ENCODE measurements around the gene FBXW4.
A peak's percentile ranks its signal among the peaks of the same experiment; 100 is the strongest.

The FBXW4 gene

DNA sequence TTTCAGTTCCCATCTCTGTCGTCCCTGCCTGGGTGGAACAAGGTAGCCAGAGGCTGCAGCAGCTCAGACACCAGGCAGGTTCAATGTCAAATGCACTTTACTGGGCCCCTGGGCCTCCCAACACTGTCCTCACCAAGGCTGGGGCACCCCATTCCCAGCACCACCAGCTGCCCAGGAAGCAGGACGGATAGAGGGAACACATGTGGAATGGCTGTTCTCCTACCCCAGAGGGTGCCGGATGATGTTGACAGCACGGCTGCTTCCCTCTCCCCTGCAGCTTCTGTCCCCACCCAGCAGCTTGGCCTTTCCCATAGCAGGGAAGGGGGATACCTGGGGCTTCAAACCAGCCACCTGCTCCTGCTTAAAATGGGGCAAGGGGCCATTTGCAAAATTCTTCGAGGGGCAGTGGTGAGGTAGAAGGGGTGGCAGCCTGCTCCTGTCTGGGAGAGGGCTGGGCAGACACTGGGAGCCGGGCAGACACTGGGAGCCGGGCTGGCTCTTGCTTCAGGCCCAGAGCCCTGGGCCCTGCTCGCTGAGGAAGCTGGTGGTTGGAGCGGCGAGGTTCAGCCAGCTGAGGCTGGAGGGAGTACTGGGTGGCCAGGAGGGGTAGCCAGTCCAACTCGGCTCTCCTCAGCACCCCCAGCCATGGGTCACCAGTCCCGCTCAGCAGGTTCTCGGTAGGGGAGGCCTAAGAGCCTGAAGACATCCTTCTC is 116.0 kb downstream of the FBXW4 start:
- DNase-seq = no peak

DNA sequence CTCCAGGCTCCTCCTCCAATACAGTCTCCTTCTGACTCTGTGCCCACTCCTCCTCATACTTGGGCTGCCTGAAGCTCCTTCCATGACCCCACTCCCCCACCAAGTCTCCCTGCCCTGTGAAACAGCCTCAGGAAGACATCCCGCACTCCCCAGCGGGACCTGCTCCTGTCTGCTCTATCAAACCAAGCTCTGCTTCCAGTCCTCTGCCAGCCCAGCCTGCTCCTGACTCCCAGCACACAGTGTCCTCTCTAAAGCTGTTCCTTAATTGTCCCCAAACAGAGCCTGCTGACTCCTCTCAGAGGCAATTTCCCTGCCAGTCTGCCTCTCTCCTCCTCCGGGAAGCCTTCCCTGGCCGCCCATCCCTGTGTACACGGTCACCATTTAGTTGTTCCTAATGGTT is 116.8 kb downstream of the FBXW4 start:
- no peak for DNase-seq

GRCh38 chr10:101577121-101577871 is 117.7 kb downstream of the FBXW4 start:
- DNase-seq = no peak

- no peak for DNase-seq
Measured at GRCh38 chr10:101576211-101576863, 118.6 kb downstream of the FBXW4 start.

DNA sequence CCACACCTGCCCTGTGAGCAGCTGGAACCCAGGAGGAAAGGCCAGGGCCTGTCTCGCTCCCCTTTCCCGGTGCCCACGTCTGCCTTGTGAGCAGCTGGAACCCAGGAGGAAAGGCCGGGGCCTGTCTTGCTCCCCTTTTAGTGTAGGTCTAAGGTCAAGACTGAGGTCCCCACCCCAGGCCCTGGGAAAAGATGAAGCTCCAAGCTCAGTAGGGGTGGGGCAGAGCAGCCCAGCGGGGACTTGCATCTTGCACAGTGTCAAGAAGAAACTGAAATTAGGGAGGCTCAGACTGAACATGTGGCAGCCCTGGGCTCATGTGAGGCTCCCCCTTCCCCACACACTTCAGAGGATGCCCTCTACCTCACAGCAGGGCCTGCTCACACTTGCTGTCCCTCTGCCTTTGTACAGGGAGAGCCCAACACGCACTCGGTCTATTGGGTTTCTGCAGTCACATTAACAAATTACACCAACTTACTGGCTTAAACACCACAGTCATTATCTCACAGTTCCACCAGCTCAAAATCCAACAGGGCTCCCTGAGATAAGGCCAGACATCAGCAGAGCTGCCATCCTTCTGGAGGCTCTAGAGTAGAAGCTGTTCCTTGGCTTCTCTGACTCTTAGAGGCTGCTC is 119.3 kb downstream of the FBXW4 start:
- DNase-seq = no peak

DNA sequence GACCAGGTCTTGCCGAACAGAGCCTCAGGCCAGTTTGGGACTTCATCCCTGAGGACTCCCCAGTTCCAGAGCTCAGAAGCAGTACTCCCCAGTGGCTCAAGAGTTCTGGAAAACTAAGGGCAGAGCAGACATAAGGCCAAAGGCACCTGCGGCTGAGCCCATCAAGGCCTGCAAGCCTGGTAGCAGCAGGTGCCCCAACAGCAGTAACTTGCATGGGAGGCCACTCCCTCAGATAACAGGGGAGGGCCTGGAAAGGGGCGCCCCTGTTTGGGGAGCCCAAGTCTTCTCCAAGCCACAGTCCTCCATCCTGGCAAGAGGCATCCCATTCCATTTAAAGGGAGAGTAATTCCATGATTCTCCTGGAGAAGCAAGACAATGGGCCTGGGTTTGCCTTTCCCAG is 119.9 kb downstream of the FBXW4 start:
- DNase-seq = no peak

GRCh38 chr10:101573885-101574753 is 120.9 kb downstream of the FBXW4 start:
- no peak for DNase-seq

- DNase-seq = no peak
Measured at GRCh38 chr10:101572785-101573184, 122.2 kb downstream of the FBXW4 start.

DNA sequence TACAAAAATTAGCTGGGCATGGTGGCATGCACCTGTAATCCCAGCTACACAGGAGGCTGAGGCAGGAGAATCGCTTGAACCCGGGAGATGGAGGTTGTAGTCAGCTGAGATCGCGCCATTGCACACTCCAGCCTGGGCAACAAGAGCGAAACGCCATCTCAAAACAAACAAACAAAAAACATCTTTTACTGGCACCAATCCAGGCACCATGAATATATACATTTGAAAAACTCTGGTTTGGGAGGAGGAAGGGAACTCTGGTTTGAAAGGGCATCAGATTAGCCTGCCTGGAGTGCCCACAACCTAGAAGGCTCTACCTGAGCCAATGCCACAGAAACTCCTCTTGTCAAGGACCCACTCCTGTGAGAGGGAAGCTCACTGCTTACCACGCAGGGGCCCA is 122.8 kb downstream of the FBXW4 start:
- no peak for DNase-seq

DNA sequence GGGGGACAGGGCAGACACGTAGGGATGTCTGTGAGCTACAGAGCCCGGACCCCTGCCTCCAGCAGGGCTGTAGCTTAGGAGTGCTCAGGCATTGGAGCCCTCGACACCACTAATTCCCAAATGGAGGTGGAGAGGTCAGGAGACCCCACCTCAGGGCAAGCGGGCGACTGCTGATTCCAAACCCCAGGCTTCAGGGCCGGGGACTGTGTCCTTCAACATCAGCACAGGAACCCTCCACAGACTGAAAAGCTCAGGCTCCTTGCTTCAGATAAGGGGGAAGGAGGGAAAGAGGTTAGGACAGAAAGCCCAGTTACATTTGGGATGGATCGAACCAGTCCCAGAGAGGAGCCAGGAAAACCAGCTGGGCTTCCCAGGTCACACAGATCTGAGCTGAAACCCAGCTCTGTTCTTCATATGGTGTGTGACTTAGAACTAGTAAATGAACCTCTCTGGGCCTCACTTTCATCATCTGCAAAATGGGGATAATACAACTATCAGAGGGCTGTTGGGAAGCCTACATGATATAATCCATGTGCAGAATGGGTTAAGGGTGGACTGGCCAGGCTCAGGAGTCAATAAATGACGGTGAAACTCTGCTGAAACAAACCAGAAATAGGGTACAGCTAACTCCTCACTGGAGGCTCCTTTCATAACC is 123.6 kb downstream of the FBXW4 start:
- peak; percentile 50 for DNase-seq

GRCh38 chr10:101570428-101571270 is 124.3 kb downstream of the FBXW4 start:
- DNase-seq = peak; percentile 57

DNA sequence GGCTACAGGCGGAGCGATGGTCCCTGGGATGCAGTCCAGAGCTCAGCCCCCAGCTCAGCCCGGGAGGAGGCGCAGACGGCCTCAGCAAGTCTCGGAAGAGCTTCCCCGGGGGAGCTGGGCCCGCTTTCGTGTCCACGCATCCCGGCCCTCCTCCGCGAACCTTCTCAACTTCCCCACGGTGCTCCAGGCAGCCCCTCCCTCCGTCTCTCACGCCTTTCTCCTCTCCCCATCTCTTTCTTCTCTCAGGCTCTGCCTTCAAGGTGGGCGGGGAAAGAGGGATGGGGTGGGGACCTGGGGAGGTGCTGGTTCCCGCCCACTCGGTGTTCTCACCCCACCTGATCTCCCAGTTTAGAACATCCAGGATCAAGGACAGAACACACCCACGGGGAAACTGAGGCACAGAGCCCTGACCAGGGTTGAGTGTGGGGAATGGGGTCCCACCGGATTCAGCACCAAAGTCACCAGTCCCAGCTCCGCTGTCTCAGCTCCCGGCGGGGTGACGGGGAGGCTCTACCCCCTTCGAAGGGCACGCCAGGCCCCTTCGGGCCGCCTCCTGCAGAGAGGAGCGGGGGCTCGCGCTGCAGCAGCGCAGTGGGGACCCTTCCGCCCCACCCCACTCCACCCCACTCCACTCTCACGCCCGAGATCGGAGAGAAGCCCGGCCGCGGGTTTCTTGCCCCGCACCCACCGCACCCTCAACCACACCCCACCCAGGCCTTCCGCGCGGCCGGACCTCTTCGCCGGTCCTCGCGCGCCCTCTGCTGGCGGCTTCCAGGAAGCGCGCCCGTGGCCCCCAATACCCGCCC is 125.1 kb downstream of the FBXW4 start:
- peak; percentile 92 for DNase-seq

DNA sequence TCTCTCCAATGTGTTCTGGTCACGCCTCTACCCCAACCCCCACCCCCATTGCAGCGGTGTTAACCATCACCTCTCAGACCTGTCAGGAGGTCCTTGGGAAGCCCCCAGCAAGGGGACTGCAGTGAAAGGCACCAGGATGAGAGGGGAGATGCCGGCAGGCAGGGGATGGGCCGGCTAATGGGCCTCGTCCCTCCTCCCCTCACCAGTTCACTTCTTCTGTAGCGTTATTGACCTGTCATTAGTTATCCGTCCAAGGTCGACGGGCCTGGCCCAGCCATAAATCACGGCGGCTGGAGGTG is 125.7 kb downstream of the FBXW4 start:
- no peak for DNase-seq

DNA sequence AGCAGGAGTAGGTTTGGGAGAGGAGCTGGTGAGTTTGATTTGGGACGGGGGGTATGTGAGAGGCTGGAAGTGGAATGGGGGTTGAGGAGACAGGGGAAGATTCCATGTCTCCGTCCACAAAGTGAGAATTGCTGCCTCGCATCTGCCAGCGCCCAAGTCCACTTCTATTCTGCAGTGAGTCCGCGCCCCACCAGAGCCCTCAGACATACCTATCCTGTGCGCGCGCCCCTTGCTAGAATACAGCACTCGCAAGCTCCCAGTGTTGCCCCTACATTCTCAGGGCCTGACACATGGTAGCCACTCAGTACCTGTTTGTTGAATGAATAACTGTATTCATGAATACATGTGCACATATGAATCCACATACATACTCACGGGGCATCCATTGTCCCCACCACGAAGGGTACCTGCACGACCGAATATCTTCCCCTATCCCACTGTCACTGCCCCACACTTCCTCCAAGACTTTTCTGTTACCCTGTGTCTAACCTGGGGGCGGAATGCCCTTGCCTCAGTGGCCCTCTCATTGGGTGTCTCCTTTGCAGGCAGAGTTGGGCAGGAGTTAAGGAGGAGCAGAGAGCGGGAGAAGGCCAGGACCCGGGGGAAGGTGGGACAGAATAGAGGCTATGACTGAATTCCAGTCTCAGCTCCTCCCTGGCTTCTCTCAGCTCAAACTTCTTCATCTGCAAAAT is 126.8 kb downstream of the FBXW4 start:
- DNase-seq = no peak

- no peak for DNase-seq
Measured at GRCh38 chr10:101567165-101568006, 127.6 kb downstream of the FBXW4 start.

DNA sequence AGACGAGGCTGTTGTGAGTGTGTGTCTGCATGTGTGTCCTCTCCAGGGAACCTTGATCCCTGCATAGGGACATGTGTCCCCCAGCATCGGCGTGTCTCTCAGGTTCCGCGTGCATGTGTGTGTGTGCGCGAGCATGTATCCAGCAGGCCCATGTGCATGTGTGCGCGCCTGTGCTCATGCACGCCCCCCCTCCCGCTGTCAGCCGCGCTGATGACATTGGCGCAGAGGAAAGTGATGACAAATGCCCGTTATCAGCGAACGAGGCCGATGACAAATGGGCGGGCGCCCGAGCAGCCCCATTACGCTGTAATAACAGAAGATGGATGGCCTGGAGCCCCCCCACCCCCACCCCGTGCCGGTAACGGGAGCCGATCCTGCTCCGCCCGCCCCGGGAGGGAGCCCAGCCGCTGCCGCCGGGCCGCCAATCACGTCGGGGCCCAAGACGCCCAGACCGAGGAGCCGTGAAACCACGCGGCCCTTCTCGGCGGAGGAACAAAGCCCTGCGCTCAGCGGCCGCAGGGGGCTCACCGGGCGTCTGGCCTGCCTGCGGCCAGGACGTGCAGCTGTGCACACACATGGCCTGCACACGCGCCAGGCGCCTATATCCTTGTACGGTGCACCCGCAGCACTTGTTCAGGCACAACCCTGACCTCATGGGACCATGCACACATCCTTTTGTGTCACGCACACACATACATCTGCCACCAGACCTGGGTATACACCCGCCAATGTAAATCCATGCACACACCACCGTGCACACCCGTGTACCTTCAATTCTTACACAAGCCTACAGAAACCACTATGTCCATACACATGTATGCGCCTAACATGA is 128.4 kb downstream of the FBXW4 start:
- peak; percentile 60 for DNase-seq

DNA sequence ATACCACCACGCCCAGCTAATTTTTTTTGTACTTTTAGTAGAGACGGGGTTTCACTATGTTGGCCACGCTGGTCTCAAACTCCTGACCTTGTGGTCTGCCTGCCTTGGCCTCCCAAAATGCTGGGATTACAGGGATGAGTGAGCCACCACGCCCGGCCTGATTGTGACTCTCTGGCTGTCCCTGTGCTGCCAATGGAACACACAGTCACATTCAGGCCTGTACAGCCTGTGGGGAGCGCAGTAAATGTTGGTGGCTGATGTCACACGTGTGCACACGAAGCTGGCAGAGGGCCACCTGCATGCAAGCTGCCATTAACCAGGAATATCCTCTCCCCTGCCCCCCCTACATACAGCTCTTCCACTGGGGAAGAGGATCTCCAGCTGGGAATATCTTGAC is 129.0 kb downstream of the FBXW4 start:
- DNase-seq = no peak

Data from activated effector memory CD4-positive, alpha-beta T cell treated with anti-CD3 and anti-CD28 coated beads, Interleukin-2, amount 50 U/mL, for 16 hours (primary cell).